Activated T-cell treated with anti-CD3 and anti-CD28 coated beads, Interleukin-2, amount 50 U/mL, for 4 hours (primary cell): Measurements from ENCODE around the gene CTAGE1. TPM values are rescaled to one million over a fixed set of nuclear protein-coding genes. Genes with fewer than 3 reads are reported as not detected.

Source experiments
- ATAC-seq, 2 donors: fragments of 200-7000 bp; cut with Tn5 transposase; one replicate each; pipeline ENCODE4 v1.10.0; 2021
- DNase-seq: peaks from one replicate; pipeline ENCODE4 v3.0.0-alpha.2; 2020
- H3K27me3 Mint-ChIP-seq: one replicate; pipeline ENCODE4 v1.8.0; 2021; ENCODE audit warnings: low read depth, mixed read lengths
- H3K36me3 Mint-ChIP-seq: one replicate; pipeline ENCODE4 v1.8.0; 2022; ENCODE audit warnings: mixed read lengths; ENCODE audit not compliant: insufficient read depth
- H3K4me1 Mint-ChIP-seq: one replicate; pipeline ENCODE4 v1.8.0; 2021; ENCODE audit warnings: low read depth, mixed read lengths
- H3K4me3 Mint-ChIP-seq: one replicate; pipeline ENCODE4 v1.8.0; 2021; ENCODE audit warnings: mild to moderate bottlenecking, moderate library complexity, mixed read lengths
- H3K9me3 Mint-ChIP-seq: one replicate; pipeline ENCODE4 v1.8.0; 2021; ENCODE audit warnings: mixed read lengths
- total RNA-seq, 3 donors: library from RNA; stranded (reverse); gene quantifications; one replicate each; pipeline ENCODE4 v1.2.1, GENCODE V29; 2021

The CTAGE1 gene
- total RNA-seq, 3 donors from 2014 or later = not detected

DNA sequence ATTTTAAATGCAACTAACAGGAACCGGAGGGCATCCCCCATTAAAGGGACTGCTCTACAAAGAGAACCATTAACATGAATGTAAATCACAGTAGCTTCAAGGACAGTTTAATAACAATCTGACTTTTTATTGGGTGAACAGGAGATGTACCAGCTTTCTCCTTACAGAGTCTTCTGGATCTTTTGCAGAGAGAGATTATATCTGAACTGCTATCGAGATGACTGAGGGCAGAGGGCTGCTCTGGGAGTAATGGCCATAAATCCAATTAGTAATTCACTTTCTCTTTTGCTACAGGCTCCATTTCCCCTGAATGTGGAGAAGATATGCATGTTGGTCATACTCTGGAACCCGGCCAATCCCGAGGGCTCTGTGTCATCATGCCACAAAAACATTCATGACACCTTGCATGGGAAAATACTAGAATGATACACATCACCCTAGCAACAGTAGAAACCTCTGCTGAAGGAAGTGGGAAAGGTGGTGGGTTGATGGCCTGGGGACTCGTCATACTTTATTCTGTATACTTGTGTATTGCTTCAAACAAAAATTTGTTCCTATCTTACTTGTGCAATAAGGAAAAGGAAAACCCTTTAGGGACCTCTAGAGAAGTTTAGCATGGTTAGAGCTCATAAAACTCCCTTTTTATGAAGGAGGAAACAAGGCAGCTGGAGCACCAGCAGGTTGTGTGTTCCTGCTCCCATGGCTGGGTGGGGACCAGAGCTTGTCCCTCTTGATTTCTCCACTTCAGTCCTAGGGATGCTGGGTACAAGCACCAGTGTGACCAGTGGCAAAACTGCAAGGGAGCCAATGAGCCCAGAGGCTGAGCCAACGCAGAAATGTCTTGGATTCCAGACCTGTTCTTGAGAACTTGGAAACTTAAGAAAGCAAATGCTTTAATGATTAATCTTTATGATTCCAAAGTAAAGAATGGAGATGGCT, 26.0 kb downstream of the CTAGE1 start:
- Mint-ChIP-seq H3K27me3 (no peaks in the 10 kb centered on the region), H3K4me1 (peaks cover 8% of the 10 kb centered on the region), H3K36me3 (no peaks in the 10 kb centered on the region), H3K9me3 (no peaks in the 10 kb centered on the region), H3K4me3 (no peak overlapping the region)
- peak; percentile 51 to 81 for ATAC-seq
- peak; percentile 19 for DNase-seq

DNA sequence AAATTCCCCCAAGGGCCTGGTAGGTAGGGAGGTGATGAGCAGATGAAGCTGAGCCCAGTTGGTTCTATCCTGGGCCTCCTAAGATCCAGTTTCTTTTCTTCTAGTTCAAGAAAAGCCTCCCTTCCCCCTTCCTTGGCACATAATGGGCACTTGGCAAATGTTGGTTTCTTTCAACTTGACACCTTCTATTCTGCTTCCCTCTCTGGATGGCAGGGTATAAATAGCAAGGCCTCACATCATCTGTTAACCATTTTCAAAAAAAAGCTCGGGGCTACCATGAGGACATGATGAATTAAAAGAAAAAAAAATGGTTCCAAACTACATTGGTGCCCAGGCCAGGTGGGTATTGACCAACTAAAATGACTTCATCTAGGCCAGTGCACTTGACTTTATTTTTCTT, 29.9 kb downstream of the CTAGE1 start:
- peaks cover 8% of the 10 kb centered on the region for H3K4me1 Mint-ChIP-seq
- no peaks in the 10 kb centered on the region for H3K27me3 Mint-ChIP-seq
- no peaks in the 10 kb centered on the region for H3K36me3 Mint-ChIP-seq
- no peak for DNase-seq
- H3K9me3 Mint-ChIP-seq = no peaks in the 10 kb centered on the region
- H3K4me3 Mint-ChIP-seq = no peak overlapping the region
- no peak for ATAC-seq

DNA sequence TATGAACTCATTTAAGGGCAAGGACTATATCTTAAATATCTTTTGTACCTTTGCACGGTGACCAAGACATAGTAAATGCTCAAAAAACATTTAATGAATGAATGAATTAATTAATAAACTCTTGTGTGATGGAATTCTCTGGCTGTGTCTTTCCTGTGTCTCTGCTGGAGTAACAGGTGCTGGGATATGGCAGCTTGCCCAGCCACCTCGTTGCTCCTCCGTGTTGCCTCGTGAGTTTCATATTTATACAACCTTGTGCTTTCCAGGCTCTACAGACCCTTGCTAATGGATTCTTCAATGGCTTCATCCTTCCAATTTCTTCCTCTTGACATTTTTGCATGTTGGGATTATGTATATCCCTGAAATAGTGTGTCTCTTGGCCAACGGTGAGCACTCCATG, 30.4 kb downstream of the CTAGE1 start:
- Mint-ChIP-seq H3K36me3 (no peaks in the 10 kb centered on the region), H3K4me3 (no peak overlapping the region)
- no peak for ATAC-seq

GRCh38 chr18:22385718-22386117, 32.0 kb downstream of the CTAGE1 start:
- Mint-ChIP-seq H3K9me3 (no peaks in the 10 kb centered on the region), H3K4me3 (no peak overlapping the region), H3K27me3 (no peaks in the 10 kb centered on the region), H3K36me3 (no peaks in the 10 kb centered on the region), H3K4me1 (no peaks in the 10 kb centered on the region)
- DNase-seq (no peak), ATAC-seq (no peak)

More for the DNA sequence above, 30.4 kb downstream of the CTAGE1 start:
- Mint-ChIP-seq H3K27me3 (no peaks in the 10 kb centered on the region), H3K4me1 (peaks cover 8% of the 10 kb centered on the region), H3K9me3 (no peaks in the 10 kb centered on the region)
- no peak for DNase-seq

DNA sequence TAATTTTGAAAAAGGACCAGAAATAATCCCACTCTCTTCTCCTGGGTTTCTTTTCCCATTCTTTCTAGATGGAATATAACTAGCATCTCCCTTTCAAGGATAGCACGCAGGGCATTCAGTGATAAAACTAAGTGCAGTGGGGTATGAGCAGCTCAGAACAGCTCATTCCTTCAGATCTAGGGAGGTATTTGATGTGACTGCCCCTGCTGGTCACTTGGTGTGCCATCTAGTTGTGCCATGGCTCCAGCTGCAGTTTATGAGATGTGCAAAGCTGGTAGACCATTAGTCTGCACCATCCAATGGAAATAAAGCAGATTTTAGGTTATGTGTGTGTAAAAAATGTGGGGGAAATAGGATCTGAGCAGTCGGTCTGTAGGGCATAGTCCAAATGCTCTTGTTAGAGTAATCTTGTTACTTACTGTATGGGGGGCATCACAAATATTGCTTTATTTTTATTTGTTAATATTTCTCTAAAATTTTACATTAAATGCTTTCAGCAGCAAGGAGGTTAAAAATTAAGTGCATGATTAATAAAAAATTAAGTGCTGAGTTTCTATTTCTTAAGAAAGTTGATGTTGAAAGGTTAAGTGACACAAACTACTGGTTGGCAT, 38.9 kb downstream of the CTAGE1 start:
- Mint-ChIP-seq H3K9me3 (peaks cover 6% of the 10 kb centered on the region), H3K4me1 (no peaks in the 10 kb centered on the region), H3K36me3 (no peaks in the 10 kb centered on the region), H3K4me3 (no peak overlapping the region), H3K27me3 (no peaks in the 10 kb centered on the region)
- DNase-seq (no peak), ATAC-seq (peak in 1 of 2 donors; percentile 56)

- Mint-ChIP-seq H3K9me3 (peaks cover 6% of the 10 kb centered on the region), H3K4me1 (no peaks in the 10 kb centered on the region), H3K36me3 (no peaks in the 10 kb centered on the region), H3K27me3 (no peaks in the 10 kb centered on the region), H3K4me3 (no peak overlapping the region)
- DNase-seq (no peak), ATAC-seq (no peak)
Observed at GRCh38 chr18:22377769-22378168, 39.9 kb downstream of the CTAGE1 start.

- no peak for DNase-seq
- no peak for ATAC-seq
- Mint-ChIP-seq H3K27me3 (no peaks in the 10 kb centered on the region), H3K4me3 (no peak overlapping the region), H3K9me3 (peaks cover 6% of the 10 kb centered on the region), H3K36me3 (no peaks in the 10 kb centered on the region), H3K4me1 (no peaks in the 10 kb centered on the region)
Observed at GRCh38 chr18:22370414-22370813, 47.3 kb downstream of the CTAGE1 start.

- DNase-seq (no peak), ATAC-seq (no peak)
- Mint-ChIP-seq H3K27me3 (no peaks in the 10 kb centered on the region), H3K4me1 (no peaks in the 10 kb centered on the region), H3K4me3 (no peak overlapping the region), H3K9me3 (no peaks in the 10 kb centered on the region), H3K36me3 (no peaks in the 10 kb centered on the region)
Observed at GRCh38 chr18:22368021-22368420, 49.7 kb downstream of the CTAGE1 start.

DNA sequence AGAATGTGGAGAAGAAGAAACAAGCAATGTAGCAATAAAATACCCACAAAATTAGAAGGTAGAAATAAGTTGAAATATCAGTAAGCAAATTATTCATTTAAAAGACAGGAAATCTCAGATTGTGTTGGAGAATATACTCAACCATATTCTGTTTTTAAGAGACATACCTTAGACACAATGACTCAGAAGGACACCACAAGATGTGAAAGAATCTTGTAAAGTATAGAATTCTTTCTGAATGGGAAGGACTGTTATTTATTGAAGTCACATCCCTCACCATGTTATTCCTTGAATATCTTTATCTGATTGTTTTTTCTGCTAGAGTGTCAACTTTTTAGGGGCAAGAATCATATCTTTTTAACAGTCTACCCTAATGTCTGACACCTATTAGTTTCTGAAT, 50.4 kb downstream of the CTAGE1 start:
- Mint-ChIP-seq H3K27me3 (no peaks in the 10 kb centered on the region), H3K4me3 (no peak overlapping the region), H3K9me3 (no peaks in the 10 kb centered on the region), H3K4me1 (no peaks in the 10 kb centered on the region), H3K36me3 (no peaks in the 10 kb centered on the region)
- DNase-seq = no peak
- no peak for ATAC-seq

- Mint-ChIP-seq H3K9me3 (no peaks in the 10 kb centered on the region), H3K36me3 (no peaks in the 10 kb centered on the region), H3K4me1 (no peaks in the 10 kb centered on the region), H3K4me3 (no peak overlapping the region), H3K27me3 (no peaks in the 10 kb centered on the region)
- ATAC-seq (no peak), DNase-seq (no peak)
Observed at GRCh38 chr18:22363867-22364463, 53.8 kb downstream of the CTAGE1 start.

Other genes starting within 250 kb of the CTAGE1 start
- gene GATA6, start 248.3 kb downstream of the CTAGE1 start, total RNA-seq = under 1 TPM; 0.08 to 0.21 (median 0.14) TPM